Prostate gland (tissue), 2 donors: Measurements from ENCODE around the gene VASH2.

Source experiments
- CTCF ChIP-seq, 4 experiments: fragments of 200-600 bp in 2 of 4; fragments of 450-650 bp in 2 of 4; sonication (generic) in 2 of 4; IDR thresholded peaks; 1 replicate in 3 of 4; 2 replicates in 1 of 4; pipeline ENCODE4 v1.5.1; 2016 to 2019; ENCODE audit warnings: antibody characterized with exemption in 4 of 4, mild to moderate bottlenecking in 2 of 4, moderate library complexity in 2 of 4
- POLR2A ChIP-seq: fragments of 450-650 bp; IDR thresholded peaks from one replicate; pipeline ENCODE4 v1.6.1; 2016; ENCODE audit warnings: antibody characterized with exemption, mild to moderate bottlenecking
- POLR2AphosphoS5 ChIP-seq: sonication (generic); formaldehyde crosslinking; IDR thresholded peaks from one replicate; pipeline ENCODE4 v1.6.1; 2017; ENCODE audit warnings: antibody characterized with exemption

DNA sequence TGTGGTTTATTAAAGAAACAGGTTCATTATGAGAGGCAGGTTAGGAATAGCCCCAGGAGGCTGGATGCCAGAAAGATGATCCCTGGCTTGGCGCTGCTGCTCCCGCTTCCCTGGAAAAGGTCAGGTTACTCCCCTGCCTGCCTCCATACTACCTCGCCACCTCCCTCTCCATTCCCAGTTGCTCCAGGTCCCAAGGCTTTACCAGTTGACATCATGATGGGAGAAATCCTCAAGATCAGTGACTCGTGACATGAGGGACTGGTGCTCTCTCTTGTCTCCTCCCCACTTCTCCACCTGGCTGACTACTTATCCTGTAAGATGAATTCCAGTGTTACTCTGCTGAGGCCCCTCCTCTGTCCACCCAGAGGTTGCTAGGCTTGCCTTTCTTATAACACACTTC lies 19.7 kb downstream of the VASH2 start:
- TF ChIP-seq CTCF (IDR thresholded peaks at IDR 0.05) (no peak), POLR2AphosphoS5 (no peak), POLR2A (no peak)
